ENCODE measurements around the gene LAPTM5.

Gene LAPTM5

GRCh38 chr1:30786264-30786991, 28.9 kb upstream of the LAPTM5 start:
- no peak for DNase-seq

DNA sequence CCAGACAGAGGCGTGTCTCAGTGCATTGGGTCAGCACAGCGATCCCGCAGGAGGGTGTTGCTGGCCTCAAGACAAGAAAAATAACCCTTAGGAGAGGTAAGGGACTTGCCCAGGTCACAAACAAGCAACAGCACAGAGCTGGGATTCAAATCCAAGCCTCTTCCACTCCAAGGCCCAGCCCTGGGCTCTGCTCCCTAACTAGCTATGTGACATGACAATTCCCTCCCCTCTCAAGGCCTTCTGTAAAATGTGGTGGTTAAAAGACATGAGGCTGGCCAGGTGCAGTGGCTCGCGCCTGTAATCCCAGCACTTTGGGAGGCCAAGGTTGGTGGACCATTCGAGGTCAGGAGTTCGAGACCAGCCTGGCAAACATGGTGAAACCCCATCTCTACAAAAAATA, 28.1 kb upstream of the LAPTM5 start:
- DNase-seq: no peak

DNA sequence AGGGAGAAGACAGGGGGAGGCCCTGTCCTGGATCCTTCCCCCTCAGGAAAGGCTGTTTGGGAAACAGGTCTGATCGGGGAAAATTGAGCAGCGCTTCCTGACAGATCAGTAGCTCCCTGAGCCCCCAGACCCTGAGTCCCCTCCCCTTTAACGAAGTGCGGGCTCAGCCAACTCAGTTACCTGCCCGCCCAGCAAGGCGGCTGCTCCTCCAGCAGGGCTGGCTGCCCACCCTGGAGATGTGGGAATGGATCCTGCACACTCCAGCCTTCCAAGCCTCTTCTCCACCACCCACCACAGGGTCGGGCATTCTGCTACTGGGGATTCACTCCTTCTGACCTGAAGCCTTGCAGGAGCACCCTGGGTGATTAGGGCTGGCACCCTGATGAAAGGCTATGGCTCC, 27.6 kb upstream of the LAPTM5 start:
- DNase-seq: no peak

DNA sequence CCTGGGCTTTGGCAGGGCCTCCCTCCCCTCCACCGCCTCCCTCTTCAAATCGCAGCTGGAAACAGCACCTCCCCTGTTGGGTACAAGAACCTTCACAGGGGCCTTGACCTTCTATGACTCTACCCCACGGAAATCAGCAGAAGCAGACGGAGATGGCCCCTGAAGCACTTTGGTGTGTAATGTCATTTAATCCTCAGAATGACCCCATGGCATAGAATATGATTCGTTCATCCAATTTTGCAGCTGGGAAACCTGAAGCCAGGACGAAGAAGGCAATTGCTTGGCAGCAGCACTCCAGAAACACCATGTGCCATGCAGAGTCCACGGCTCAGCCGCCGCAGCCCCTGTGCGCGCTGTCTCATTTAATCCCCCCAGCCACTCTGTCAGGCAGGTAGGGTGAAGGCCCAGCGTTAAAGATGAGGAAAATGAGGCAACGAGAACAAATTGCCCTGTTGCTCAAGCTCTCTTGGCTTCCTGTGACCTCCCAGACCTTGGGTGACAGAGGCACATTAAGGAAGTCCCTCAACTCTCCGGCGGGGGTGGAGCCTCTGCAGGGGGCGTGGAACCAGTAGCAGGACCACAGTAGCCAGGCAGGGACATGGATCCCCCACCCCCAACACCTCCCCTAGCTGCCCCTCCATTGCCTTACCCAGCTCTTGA, 25.8 kb upstream of the LAPTM5 start:
- no peak for DNase-seq

DNA sequence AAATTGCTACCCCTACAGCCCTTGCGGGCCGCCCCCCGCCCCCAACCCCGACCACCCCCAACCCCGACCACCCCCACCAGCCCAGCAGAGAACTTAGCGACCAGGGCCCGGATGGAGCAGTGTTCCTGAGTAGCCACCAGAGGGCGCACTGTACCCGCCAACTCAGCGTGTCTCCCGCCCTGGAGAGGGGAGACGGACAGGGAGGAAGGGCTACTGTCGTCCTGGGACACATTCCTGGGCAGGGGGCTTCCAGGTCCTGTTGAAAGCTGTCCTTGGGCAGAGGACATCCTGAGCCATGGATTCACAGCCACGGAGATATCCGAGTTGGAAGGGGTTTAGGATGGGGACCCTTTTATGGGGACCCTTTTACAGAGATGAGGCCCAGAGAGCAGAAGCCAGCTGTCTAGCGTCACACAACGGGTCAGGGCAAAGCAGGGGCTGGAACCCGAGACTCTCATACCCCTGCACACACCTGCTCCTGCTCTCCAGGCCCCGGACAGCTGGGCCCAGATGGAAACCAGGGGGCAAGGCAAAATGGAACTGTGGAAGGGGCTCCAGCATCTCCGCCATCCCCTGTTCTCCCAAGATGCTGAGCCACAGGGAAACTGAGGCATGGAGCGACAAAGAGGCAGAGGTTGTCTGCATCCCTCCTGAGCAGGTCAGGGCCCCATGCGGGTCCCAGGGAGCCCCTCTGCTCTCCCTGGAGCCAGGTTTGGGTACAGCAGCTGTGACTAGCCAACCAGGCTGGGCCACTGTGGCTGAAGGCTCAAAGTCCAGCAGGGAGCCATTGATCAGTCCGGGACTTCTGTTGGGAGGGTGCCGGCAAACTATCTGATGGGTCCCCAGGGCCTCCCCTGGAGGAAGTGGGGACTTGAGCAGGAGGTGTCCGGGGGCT, 25.0 kb upstream of the LAPTM5 start:
- peak; percentile 79 for DNase-seq

DNA sequence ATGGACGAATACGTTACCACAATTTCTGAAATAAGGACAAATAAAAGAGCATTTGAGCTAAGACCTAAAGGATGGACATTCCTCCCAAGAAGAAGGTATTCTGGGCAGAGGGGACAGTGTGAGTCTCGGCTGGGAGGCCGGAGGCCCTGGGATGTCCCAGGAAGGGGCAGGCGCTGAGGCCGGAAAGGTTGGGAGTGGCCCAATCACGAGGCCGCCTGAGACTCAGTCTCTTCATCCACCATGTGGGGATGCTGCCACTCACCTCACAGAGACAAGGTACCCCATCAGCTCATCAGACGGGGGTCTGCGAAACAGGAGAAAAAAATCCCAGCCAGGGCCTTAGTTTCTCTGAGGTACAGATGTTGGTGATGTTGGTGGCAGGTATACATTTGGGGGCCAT, 24.3 kb upstream of the LAPTM5 start:
- DNase-seq: no peak

GRCh38 chr1:30780409-30780808, 22.8 kb upstream of the LAPTM5 start:
- DNase-seq: no peak

GRCh38 chr1:30779294-30780071, 21.9 kb upstream of the LAPTM5 start:
- peak; percentile 89 for DNase-seq

GRCh38 chr1:30778979-30779293, 21.4 kb upstream of the LAPTM5 start:
- DNase-seq: no peak

- no peak for DNase-seq
Measured at GRCh38 chr1:30778154-30778978, 20.8 kb upstream of the LAPTM5 start.

- DNase-seq: no peak
Measured at GRCh38 chr1:30777904-30778153, 20.3 kb upstream of the LAPTM5 start.

DNA sequence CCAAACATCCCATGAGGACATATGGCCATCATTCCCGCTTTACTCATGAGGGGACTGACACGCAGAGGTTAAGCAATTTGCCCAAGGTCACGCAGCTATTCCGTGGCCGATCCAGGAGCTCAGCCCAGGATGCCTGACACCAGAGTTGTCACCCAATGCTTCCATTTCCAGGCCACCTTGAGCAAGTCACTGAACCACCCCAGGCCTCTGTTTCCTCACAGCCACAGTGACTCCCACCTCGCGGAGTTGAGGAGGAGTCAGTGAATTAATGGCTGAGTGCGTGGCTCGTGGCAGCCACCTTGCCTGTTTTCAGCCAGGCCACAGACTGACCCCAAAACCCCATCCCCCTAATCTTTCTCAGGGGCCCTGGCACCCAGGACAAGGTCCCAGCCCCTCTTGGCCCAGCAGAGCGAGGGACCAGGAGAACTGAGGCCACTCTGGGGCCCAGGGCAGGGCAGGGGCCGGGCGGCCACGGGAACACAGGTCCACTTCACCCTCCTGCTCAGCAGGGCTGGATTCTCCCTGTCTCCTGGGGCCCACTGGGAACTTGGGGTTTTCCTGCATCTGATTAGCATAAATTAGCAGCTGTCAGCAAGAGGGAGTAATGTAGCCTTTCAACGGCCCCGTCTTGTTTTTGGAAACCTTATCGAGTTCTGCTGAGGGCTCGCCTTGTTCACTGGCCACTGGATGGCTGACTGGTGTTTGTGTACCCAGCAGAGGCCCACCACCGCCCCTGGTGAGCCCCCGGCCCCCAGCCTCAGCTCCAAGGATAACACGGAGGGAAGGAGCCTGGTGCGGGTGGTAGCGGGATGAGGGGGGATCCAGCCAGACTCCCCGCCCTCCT, 19.7 kb upstream of the LAPTM5 start:
- no peak for DNase-seq

GRCh38 chr1:30776097-30777059, 18.8 kb upstream of the LAPTM5 start:
- no peak for DNase-seq

- no peak for DNase-seq
Measured at GRCh38 chr1:30775433-30775975, 17.9 kb upstream of the LAPTM5 start.

- no peak for DNase-seq
Measured at GRCh38 chr1:30774550-30775432, 17.2 kb upstream of the LAPTM5 start.

GRCh38 chr1:30773722-30774358, 16.3 kb upstream of the LAPTM5 start:
- DNase-seq: no peak

GRCh38 chr1:30771005-30771404, 13.4 kb upstream of the LAPTM5 start:
- DNase-seq: no peak

- no peak for DNase-seq
Measured at GRCh38 chr1:30770150-30770549, 12.6 kb upstream of the LAPTM5 start.
